MV-4-11 (cell line): ENCODE measurements around the gene PKP2.
"Not testable (repeated sequence)": the region's sequence is repeated elsewhere in the genome, so short reads cannot be mapped to it uniquely, and the experiment has no call there.

Source experiments
- DNase-seq: peaks from one replicate; lab custom pipeline; 2025; lab: John Stamatoyannopoulos, UW

PKP2 gene

DNA sequence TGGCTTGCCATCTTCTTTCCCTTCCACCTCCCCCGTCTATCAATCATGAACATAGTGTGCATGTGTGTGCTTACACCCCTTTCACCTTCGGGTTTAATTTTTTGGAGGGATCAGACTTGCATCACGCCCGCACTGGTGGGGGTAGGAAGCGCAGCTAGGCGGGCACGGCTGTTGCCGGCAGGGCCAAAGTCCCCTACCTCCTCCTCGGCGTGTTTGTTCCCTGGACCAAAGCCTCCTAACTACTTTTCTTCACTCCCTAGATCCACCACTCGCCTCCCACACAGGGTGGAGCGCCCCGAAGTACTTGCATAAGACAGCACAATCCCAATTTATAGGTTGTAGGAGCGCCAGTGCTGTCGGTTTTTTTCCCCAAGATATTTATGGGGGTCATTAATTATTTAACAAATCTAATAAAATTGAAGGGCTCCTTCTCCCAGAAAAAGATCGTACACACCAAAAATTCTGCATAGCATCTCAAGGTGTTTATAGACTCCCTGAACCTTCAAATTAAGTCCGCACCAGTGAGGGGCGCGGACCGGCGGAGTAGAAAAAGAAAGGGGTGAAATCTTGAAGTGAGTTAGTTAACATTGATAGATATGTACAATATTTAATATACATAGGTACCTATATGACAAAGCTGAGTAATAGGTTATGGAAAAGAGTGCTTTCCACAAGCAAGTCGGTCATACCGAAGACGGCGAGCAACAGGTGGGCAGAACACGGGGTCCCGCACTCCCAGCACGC lies 717 bp downstream of the PKP2 start:
- DNase-seq, result no peak

DNA sequence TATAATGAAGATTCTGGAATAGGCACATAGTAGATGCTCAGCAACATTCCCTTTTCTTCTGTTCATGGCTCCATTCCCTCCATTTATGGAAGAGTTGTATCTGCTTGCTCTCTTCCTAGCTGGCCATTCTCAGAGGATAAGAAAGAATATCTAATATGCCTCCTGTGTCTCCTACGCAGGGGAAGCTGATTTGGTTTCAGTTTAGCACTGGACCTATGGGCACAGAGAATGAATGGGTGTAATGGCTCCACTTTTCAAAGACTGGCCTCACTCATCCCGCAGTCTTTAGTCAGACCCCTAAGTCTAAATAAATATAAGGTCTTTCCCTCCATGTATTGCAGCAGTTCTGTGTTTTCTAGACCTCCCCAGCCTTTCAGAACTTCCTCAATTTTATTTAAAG lies 2.0 kb downstream of the PKP2 start:
- DNase-seq, result no peak

DNA sequence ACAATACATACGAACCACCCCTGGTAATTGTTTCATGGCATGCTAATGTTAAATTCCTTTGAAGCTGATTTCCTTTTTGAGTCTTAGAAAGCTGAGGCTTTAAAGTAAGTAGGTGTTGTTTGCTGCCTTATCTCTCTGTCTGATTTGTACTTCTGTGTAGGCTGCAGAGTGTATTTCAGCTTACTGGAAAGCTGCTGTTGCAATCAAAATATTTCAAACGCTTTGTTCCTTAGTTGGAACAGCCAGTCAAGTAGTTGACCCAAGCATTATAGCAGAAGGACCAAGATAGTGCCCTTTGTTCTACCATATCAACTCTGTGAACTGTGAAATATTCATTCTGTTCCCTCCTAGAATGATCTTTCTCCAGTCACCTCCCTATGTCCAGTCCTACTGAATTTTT lies 3.1 kb downstream of the PKP2 start:
- no peak for DNase-seq

DNA sequence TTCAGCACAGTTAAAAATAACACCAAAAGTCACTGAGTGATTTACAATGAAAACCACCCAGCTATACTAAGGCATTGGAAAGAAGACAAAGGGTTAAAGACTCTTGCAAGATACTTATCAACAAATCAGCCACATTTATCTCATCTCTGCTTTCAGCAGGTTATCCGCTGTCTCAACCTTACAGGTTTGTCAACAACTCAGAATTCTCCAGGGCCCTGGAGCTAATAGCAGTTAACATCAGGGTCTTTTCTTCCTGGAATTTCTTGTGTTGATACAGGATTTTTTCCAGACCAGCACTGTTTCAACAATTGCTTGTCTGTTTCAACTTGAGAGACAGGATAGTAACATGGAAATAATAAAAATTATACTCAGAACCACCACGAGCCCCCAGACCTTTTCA lies 3.5 kb downstream of the PKP2 start:
- DNase-seq, result no peak

DNA sequence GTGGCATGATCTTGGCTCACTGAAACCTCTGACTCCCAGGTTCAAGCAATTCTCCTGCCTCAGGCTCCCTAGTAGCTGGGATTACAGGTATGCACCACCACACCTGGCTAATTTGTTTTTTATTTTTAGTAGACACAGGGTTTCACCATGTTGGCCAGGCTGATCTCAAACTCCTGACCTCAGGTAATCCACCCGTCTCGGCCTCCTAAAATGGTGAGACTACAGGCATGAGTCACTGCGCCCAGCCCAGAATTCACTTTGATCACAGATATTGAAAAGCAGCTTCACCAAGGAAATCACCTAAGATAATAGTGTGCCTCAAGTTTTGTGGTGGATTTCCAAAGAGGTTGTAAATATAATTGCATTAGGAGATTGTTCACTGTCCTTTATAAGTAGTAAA lies 4.2 kb downstream of the PKP2 start:
- not testable (repeated sequence) for DNase-seq

DNA sequence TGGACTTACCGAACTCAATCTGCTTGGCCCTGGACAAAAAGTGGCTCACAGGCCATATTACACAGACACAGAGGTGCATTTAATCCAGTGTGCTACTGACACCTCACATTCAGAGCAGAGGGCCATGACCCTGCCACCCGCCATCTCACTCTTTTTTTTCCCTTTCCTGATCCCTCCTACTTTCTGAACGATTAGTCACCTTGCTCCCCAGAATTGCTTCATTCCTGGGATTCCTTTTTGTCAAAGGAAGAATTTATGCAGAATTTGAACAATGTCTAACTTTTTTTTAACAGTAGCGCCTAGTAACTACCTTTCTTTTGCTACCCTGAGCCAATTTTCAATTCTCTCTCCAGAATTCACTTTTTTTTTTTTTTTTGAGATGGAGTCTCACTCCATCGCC lies 4.6 kb downstream of the PKP2 start:
- DNase-seq, result no peak

DNA sequence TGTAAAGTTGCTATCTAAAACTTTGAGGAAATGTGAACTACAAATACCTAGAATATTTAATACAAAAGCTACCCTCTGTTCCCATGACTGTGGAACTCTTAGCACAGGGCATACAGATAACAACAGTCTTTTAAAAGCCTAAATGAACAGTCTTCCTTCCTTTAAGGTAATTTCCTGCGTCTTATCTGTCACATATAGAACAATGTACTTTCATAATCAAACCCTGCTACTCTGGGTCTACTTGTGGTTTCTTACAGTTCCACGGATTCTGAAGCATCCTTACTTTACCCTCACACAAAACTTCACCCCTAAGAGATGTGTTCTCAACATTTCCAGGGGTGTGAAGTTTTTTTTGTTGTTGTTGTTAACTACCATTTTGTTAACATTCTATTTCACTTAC lies 5.1 kb downstream of the PKP2 start:
- no peak for DNase-seq

DNA sequence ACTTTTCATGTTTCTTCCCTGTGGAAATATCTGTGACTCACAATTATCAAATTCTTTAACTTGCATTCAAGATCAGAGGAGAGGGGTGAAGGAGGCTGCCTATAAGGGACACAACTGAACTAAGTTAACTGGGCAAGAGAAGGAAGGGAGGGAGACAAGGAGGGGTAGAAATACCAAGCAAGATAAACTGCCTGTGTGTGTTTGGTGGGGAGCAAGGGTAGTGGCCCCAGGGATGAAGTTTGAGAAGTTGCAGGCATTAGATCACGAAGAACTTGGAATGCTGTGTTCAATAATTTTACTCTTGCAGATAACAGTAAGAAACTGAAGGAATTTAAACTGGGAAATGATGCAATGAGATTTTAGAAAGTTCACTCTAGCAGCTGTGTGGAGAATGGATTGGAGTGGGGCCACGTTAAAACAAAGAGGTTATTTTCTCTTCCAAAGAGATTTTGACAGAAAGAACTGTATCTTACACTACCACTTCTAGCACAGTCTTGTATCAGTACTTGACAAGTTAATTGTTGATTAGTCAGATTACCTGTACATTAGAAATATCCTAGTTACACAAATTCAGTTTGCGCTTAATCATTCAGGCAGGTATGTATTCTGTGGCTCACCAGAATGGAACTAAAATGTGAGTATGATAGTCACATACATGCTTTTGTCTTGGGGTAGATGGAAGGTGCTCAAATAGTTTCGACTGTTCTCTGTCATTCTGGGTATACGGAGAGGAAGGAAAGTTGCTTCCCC lies 7.4 kb downstream of the PKP2 start:
- DNase-seq, result no peak

DNA sequence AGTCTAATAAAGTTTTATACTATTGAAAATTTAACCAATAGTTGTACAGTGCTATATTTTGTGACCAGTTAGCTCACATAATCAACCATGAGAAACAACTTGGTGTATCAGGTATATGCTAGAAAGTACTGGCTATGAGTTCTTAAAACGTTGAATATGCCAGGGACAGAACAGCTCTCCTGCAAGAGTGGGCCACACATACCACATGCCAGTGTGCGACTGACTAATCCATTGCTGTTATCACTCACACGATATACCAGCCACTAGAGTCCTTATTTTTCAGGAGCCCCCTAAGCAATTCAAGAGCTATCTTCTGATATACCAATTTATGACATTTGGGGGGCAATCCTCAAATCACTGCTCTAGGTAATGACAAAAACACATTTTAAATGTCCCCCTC lies 9.5 kb downstream of the PKP2 start:
- DNase-seq, result no peak

DNA sequence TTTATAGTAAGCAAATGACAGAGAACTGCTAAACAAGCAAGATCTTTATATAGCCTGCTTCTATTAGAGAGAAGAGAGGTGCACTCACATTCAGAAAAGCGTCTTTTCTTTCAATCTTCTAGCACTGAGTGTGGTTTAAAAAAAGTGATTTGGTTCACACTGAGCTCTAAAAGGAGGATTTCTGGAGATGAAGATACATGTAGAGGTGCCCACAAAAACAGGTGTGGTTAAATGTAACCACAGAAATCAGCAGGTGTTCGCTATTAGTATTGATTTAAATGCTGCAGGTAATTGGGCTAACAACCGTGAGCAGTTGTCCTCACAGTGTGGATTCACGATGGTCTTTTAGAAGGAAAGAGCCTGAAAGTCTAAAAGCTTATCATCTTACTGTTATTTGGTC lies 10.7 kb downstream of the PKP2 start:
- DNase-seq, result no peak

DNA sequence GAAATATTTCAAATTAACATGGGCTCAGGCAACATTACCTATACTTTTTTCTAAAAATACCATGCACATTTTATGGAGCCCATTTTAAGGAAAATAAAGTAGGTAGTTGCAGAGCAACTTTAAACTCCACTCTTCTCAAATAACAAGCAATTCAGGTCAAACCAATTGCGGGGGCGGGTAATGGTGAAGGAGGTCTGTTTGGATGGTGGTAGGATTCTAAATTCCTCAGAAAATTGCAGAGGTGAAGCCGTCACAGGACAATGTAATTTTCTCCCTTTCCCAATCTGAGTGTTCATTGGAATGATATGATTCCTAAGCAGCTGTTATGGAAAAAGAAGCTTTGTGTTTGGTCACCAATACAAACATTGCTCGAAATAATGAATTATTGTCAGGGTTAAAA lies 11.6 kb downstream of the PKP2 start:
- no peak for DNase-seq

DNA sequence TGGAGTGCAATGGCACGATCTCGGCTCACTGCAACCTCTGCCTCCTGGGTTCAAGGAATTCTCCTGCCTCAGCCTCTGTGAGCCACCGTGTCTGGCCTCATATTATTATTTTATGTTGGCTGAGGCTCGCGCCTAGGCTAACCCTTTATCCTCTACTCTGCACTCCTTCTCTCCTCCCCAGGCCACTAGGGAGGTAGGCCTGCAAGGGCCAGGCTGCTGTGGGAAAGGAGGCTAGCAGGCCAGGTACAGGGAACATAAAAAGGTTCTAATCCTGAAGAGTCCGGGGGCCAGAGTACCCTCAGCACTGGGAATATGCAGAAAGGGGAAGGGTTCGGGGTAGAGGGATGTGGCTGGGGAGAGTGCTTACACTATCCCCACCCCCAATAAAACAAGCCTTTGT lies 14.9 kb downstream of the PKP2 start:
- no peak for DNase-seq

DNA sequence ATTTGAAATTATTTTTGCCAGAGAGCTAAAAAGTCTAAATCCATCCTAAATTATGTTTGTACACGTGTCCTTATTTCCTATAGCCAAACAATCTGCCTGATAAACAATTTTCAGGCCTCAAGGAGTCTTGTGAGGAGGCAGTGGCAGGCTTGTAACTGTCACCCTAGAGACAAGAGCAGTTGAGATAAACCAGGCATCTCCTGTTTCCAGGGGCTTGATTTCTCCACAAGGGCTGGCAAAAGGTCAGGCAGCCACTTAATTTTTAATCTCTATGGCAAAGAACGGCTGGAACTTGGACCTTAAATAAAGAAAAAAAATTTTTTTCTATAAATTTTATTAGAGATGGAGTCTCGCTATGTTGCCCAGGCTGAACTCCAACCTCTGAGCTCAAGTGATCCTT lies 15.5 kb downstream of the PKP2 start:
- no peak for DNase-seq

DNA sequence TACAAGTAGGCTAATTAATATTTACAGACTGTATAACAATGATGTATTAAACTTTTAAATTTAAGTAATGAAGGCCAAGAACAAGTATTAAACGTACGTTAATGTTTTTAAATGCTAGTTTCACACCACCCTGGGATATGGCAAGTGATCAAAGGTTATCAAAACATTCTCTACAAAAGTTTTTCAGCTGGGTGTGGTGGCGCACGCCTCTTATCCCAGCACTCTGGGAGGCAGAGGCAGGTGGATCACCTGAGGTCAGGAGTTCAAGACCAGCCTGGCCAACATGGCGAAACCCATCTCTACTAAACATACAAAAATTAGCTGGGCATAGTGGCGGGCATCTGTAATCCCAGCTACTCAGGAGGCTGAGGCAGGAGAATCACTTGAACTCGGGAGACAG lies 17.5 kb downstream of the PKP2 start:
- DNase-seq, result not testable (repeated sequence)

DNA sequence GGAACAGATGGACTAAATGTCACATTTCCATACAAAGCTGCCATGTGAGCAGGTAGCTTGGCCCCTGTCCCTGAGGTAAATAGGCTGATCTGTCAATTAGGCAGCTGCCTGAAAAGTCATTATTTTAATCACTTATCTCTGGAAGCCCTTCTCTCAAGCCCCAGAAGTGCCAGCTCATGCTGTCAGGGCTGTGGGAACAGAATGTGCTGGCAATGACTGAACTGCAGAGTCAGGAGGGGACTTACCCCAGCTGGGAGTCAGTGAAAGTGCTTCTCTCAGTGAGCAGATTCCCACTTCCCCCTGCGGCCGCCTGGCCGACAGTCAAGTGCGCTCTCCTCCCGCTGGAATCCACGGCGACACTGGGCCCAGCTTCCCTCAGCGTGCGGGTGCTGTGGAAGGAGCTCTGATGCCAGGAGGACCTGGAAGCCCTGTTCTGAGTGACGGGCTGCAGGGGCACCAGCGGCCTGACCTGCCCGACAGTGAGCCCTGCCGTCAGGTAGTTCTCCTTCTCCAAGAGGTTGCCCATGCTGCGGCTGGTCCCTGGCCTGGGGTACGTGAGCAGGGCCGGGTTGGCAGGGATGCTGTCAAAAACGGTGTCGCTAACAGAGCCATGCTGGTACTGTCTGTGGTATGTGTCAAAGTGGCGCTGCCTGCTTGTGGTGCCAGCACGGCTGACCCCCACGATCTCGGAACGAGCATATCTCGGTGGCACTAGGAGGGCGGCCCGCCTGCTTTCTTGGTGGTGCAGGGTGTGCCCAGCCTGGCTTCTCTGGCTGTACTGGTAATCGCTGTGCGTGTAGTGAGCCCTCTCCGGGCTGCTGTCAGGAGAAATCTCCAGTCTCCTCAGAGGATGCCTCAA lies 18.7 kb downstream of the PKP2 start:
- peak; percentile 23 for DNase-seq

DNA sequence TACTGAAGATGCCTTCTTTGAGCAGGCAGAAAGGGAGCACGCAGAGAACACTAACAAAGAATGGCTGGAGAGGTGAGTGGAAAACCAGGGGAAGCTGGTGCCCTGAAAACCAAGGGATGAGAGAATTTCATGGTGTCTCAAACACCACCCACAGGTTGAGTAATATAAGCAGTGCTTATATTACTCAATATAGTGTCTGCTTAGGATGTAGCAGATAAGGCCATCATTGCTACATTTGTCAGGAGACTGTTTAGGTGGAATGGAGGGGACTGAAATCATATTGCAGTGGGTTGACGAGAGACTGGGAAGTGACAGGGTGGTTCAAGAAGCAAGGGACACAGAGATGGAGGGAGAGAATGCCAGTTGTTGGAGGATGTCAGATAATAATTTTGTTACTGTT lies 20.6 kb downstream of the PKP2 start:
- no peak for DNase-seq

DNA sequence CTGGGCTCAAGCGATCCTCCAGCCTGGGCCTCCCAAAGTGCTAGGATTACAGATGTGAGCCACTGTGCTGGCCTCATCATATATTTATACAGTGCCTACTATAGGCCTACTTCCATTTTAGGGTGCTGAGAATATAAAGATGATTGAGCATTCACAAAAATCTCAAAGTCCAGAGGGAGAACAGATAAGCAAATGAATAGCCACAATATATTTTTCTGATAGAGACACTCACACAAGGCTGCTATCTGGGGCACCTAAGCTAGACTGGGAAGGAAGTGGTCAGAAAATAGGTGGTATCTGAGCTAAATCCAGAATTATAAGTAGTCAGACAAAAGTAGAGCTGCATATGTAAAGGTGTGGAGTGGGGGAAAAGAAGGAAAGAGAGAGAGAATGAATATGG lies 21.6 kb downstream of the PKP2 start:
- no peak for DNase-seq

DNA sequence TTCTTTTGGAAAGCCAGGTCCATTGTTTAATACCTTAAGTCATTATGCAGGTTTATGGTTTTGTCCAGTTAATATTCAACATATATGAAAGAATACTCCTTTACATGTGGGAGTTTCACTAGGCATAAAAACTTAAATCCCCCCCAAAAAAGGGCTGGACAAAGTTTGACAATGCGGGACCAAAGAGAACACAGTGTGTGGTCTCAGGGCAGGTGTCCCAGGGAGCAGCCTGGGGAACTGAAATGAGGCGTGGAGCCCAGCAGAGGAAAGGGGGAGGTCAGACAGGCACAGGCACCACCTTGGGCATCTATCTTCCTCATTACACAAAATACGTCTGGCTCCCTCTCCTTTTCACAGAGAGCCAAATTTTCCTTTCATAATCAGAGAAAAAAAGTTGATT lies 22.5 kb downstream of the PKP2 start:
- DNase-seq, result no peak

DNA sequence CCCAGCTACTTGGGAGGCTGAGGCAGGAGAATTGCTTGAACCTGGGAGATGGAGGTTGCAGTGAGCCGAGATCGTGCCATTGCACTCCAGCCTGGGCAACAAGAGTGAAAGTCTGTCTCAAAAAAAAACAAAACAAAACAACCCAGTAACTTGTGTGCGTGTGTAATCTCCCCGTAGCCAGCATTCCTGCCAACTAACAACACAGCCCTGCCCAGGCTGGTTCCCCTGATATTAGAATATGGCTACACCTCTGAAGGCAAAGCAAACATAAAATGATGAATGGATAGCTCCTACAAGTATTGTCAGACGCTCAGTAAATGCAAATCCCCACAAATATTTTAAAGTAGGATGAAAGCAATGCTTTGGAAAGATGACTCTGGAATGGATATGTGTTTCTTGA lies 24.2 kb downstream of the PKP2 start:
- not testable (repeated sequence) for DNase-seq

DNA sequence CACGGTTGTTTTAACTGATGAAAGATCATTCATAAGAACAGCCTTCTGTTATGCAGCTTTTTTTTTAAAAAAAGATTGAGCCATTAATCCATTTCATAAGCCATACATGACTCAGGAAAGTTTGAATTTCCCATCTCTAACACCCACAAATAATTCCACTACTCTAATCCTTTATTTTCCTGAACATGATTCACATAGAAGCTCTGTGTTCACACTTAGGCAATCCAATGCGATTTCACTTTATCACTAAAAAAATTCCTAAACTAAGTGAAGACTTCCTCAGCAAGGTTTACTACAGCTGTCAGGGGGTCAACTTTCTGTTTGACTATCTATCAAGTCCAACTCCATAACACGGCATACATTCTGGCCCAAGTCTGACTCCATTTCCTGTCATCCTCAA lies 25.9 kb downstream of the PKP2 start:
- no peak for DNase-seq

DNA sequence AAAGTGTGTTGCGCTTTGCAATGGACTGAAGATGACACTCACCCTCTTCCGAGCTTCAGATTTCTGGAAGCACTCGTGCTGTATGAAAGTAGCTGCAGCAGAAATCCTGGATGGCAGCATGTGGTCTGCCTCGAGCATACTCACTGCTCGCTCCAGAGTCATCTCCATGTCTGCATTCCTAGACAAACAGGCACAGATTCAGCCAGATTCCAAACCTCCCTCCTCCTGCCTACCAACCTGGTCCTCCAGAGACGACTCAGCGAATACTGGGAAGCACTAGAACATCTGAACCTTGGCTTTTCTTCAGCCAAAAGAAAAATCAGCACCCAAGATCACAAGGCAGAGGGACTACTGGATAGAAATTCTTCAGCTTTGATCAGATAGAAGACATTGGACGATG lies 27.7 kb downstream of the PKP2 start:
- no peak for DNase-seq

DNA sequence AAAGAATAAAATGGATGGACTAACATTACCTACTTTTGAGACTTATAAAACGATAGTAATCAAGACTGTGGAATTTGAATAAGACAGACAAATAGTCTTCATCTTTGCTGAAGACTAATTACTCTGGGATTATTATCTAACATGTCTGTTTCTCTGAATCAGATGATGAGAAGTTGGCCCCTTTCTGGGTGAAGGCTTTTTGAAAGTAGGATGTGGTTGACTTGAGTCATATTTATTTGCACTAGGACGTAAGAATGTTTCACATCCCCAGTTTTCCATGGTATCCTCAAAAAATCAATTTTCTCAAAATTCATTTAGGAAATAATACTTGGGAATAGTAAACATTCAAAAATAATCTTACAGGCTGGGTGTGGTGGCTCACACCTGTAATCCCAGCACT lies 31.8 kb downstream of the PKP2 start:
- no peak for DNase-seq

DNA sequence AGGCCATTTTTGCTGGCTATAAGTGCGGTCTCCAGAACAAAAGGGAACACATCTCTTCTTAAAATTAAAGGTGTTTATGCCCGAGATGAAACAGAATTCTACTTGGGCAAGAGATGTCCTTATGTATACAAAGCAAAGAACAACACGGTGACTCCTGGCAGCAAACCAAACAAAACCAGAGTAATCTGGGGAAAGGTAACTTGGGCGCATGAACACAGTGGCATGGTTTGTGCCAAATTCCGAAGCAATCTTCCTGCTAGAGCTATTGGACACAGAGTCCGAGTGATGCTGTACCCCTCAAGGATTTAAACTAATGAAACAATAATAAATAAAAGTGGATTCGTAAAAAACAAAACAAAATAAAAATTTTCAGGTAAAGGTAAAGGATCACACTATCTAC lies 33.4 kb downstream of the PKP2 start:
- no peak for DNase-seq
